ENCODE data around the gene NPPC. TPM values are rescaled to one million over a fixed set of nuclear protein-coding genes. Genes with fewer than 3 reads are reported as not detected.
"Not testable (repeated sequence)": the region's sequence is repeated elsewhere in the genome, so short reads cannot be mapped to it uniquely, and the experiment has no call there.

Gene NPPC
- total RNA-seq, 4 donors from 2014 or later, result 0.68 to 90.4 TPM; not detected in 2

DNA sequence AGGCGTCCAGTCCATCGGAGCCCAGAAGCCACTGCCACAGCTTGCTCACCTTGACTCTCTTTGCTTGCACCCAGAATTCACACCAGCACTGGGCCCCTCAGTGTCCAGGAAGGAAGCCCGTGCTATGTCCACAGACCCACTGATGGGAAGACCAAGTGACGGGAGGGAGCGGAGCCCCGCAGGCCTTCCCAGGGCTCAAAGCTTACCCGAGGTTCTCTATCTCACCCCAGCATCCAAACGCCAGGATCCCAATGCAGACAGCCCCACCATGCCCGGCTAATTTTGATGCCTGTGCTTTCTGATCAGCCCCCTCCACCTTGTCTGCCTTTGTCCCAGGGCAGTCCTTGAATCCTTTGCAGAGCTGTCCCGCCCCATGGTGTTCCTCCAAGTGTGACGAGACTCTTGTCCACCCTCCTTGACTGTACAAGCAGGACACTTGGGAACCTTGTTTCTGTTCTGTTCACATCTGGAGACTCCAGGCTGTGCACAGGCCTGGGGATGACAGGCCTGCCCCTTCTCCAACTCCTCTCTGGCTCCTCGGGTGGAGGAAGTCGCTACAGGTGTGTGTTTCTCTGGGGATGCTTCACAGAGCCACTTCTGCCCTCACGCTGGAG is 12.0 kb downstream of the NPPC start:
- 83 to 100% methylated on average over 1 to 13 of the region's 14 CpGs for WGBS, 2 donors (ENCODE audit: low coverage in 1 of 2)
- intact Hi-C loops (cut with DNase I; ENCODE audit: low total_unique reads), result no loop called here
- Histone ChIP-seq H3K4me1 (no peaks in the 10 kb centered on the region), H3K27ac (no peak overlapping the region), H3K36me3 (no peaks in the 10 kb centered on the region), H3K4me3 (no peak overlapping the region), H3K27me3 (peaks cover 5% of the 10 kb centered on the region), H3K9me3 (no peaks in the 10 kb centered on the region)
- no peak for DNase-seq
- TF ChIP-seq POLR2A (IDR thresholded peaks at IDR 0.05), result no peak
- TF ChIP-seq, protein P1, sequence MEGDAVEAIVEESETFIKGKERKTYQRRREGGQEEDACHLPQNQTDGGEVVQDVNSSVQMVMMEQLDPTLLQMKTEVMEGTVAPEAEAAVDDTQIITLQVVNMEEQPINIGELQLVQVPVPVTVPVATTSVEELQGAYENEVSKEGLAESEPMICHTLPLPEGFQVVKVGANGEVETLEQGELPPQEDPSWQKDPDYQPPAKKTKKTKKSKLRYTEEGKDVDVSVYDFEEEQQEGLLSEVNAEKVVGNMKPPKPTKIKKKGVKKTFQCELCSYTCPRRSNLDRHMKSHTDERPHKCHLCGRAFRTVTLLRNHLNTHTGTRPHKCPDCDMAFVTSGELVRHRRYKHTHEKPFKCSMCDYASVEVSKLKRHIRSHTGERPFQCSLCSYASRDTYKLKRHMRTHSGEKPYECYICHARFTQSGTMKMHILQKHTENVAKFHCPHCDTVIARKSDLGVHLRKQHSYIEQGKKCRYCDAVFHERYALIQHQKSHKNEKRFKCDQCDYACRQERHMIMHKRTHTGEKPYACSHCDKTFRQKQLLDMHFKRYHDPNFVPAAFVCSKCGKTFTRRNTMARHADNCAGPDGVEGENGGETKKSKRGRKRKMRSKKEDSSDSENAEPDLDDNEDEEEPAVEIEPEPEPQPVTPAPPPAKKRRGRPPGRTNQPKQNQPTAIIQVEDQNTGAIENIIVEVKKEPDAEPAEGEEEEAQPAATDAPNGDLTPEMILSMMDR (IDR thresholded peaks at IDR 0.05), result no peak
- no peak for TF ChIP-seq POLR2AphosphoS5 (IDR thresholded peaks at IDR 0.05)
- no peak for TF ChIP-seq EP300 (IDR thresholded peaks at IDR 0.05; ENCODE audit: low read depth)
- in situ Hi-C loops (cut with MboI; ENCODE audit: low pct_ligation_motif_present in 1 of 4, low pct_unique_long_range_greater_than_20kb in 1 of 4, low sequenced_read_pairs in 3 of 4), result loop anchor here in 1 of 4 donors (25.0 kb wide), 2 partner anchors 398 to 523 kb away; no protein-coding TSS in a partner anchor

DNA sequence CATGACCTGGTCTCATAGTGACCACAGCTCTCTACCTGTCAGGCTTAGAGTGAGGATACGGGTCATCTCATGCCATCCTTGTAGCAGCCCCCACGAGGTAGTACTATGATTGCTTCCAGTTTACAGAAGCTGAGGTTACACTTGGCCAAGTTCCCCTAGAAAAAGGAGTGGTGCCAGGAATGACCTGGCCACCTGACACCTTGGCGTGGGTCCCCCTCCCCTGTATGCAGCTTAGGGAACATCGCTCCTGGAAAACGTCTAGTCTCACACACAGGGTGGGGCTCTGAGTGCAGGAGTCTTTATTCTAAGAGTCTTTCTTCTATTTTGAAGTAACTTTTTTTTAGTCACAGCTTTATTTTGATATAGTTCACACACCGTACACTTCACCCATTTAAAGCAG is 14.8 kb downstream of the NPPC start:
- H3K4me3 ChIP-seq, result no peak overlapping the region
- H3K36me3 ChIP-seq, result no peaks in the 10 kb centered on the region
- TF ChIP-seq, protein P1 (IDR thresholded peaks at IDR 0.05), result no peak
- in situ Hi-C loops (cut with MboI; ENCODE audit: low pct_ligation_motif_present in 1 of 4, low pct_unique_long_range_greater_than_20kb in 1 of 4, low sequenced_read_pairs in 3 of 4) (loop anchor here in 1 of 4 donors (25.0 kb wide), 2 partner anchors 401 to 526 kb away; no protein-coding TSS in a partner anchor), intact Hi-C loops (cut with DNase I; ENCODE audit: low total_unique reads) (no loop called here)
- no peak overlapping the region for H3K27ac ChIP-seq
- peaks cover 14% of the 10 kb centered on the region for H3K27me3 ChIP-seq
- WGBS, 2 donors (ENCODE audit: low coverage in 1 of 2), result 62 to 63% methylated on average over 3 to 6 of the region's 6 CpGs
- no peak for DNase-seq
- no peaks in the 10 kb centered on the region for H3K9me3 ChIP-seq
- H3K4me1 ChIP-seq, result no peaks in the 10 kb centered on the region

DNA sequence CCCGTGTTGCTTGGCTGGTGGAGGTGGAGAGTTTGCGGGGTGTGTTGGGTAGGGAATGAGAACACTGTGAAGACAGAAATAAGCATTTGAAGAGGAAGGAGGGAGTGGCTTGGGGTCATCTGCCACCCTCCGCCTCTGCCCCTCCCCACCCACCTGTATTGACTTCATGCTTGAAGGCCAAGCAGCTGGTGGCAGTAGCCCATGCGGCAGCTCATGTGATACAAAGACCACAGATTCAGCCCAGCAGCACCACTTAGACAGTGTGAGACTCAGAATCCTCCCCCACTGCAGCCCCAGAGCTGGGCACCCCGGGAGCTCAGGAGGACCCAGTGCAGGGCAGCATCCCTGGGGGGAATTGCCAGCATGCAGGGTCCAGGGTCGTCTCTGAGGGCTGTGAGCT is 15.4 kb downstream of the NPPC start:
- Histone ChIP-seq H3K27ac (no peak overlapping the region), H3K4me3 (no peak overlapping the region), H3K36me3 (no peaks in the 10 kb centered on the region), H3K9me3 (no peaks in the 10 kb centered on the region), H3K4me1 (no peaks in the 10 kb centered on the region), H3K27me3 (peaks cover 14% of the 10 kb centered on the region)
- no peak for DNase-seq
- WGBS, 2 donors (ENCODE audit: low coverage in 1 of 2), result 17 to 63% methylated on average over 1 to 6 of the region's 6 CpGs
- TF ChIP-seq POLR2A (IDR thresholded peaks at IDR 0.05) (no peak), EP300 (IDR thresholded peaks at IDR 0.05; ENCODE audit: low read depth) (no peak), POLR2AphosphoS5 (IDR thresholded peaks at IDR 0.05) (no peak)
- TF ChIP-seq, protein P1 (IDR thresholded peaks at IDR 0.05), result no peak
- in situ Hi-C loops (cut with MboI; ENCODE audit: low pct_ligation_motif_present in 1 of 4, low pct_unique_long_range_greater_than_20kb in 1 of 4, low sequenced_read_pairs in 3 of 4) (loop anchor here in 1 of 4 donors (25.0 kb wide), 2 partner anchors 402 to 527 kb away; no protein-coding TSS in a partner anchor), intact Hi-C loops (cut with DNase I; ENCODE audit: low total_unique reads) (no loop called here)

- H3K4me1 ChIP-seq; H3K27ac ChIP-seq; H3K9me3 ChIP-seq; intact Hi-C loops (cut with DNase I; ENCODE audit: low total_unique reads); H3K4me3 ChIP-seq; H3K36me3 ChIP-seq; DNase-seq: not testable (repeated sequence)
- 73% methylated on average over 7 of the region's 7 CpGs; no CpG with 5 or more reads in 1 of the 2 donors for WGBS, 2 donors (ENCODE audit: low coverage in 1 of 2)
- in situ Hi-C loops (cut with MboI; ENCODE audit: low pct_ligation_motif_present in 1 of 4, low pct_unique_long_range_greater_than_20kb in 1 of 4, low sequenced_read_pairs in 3 of 4), result loop anchor here in 1 of 4 donors (25.0 kb wide), 2 partner anchors 402 to 527 kb away; no protein-coding TSS in a partner anchor
- peaks cover 14% of the 10 kb centered on the region for H3K27me3 ChIP-seq
These were observed 16.0 kb downstream of the NPPC start for GRCh38 chr2:231910161-231910560.

All from transverse colon (tissue), 4 donors.